Neural progenitor cell (in vitro differentiated cells): ENCODE data around the gene SLC5A11.

Source experiments
- EZH2 ChIP-seq: fragments of 200-600 bp; sonication (generic); IDR thresholded peaks from 2 replicates; pipeline ENCODE4 v1.6.1; 2017; ENCODE audit warnings: antibody characterized with exemption, mild to moderate bottlenecking, moderate library complexity
- TF ChIP-seq, protein P1 (sequence below): fragments of 200-600 bp; sonication (generic); IDR thresholded peaks from 2 replicates; pipeline ENCODE4 v1.5.1; 2017; ENCODE audit warnings: antibody characterized with exemption, mild to moderate bottlenecking

DNA sequence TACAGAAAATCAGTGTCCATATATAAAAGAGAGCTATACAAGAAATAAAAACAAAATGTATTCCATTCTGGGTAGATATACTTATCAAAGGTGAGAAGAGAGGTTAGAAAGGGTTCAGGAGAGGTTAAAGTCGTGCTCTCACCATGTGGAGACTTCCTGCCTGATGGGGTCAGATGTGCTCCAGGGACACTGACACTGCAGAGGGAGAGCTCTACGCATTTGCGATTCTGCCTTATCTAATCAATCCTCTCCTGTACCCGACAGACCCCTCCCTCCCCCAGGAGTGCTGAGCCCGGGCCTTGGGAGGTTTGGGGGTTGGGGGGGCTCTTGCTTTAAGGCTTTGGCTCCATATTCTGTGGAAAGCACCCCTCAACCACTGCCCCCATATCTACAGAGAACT, 16.6 kb upstream of the SLC5A11 start:
- TF ChIP-seq, protein P1, sequence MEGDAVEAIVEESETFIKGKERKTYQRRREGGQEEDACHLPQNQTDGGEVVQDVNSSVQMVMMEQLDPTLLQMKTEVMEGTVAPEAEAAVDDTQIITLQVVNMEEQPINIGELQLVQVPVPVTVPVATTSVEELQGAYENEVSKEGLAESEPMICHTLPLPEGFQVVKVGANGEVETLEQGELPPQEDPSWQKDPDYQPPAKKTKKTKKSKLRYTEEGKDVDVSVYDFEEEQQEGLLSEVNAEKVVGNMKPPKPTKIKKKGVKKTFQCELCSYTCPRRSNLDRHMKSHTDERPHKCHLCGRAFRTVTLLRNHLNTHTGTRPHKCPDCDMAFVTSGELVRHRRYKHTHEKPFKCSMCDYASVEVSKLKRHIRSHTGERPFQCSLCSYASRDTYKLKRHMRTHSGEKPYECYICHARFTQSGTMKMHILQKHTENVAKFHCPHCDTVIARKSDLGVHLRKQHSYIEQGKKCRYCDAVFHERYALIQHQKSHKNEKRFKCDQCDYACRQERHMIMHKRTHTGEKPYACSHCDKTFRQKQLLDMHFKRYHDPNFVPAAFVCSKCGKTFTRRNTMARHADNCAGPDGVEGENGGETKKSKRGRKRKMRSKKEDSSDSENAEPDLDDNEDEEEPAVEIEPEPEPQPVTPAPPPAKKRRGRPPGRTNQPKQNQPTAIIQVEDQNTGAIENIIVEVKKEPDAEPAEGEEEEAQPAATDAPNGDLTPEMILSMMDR: no peak
- no peak for TF ChIP-seq EZH2
